Panc1 (cell line): ENCODE results near the gene PPP1R13L.
A peak's percentile ranks its signal among the peaks of the same experiment; 100 is the strongest.

ENCODE experiments used
- POLR2AphosphoS5 ChIP-seq: IDR thresholded peaks from 2 replicates; pipeline ENCODE4 v1.6.1; 2012; ENCODE audit warnings: mild to moderate bottlenecking, low read depth, low read length, moderate library complexity
- SIN3A ChIP-seq: IDR thresholded peaks from 2 replicates; pipeline ENCODE4 v1.6.1; 2012; ENCODE audit warnings: low read depth, mild to moderate bottlenecking, low read length, moderate library complexity, borderline replicate concordance; ENCODE audit not compliant: insufficient read depth
- TF ChIP-seq, protein P1 (sequence below): fragments of 450-650 bp; IDR thresholded peaks from 2 replicates; pipeline ENCODE4 v1.5.1; 2017; ENCODE audit warnings: mild to moderate bottlenecking
- TF ChIP-seq, protein P2 (sequence below), 2 experiments: IDR thresholded peaks; 2 replicates each; pipeline ENCODE4 v1.6.1; 2011 to 2012; ENCODE audit warnings: low read depth in 2 of 2, control low read depth in 1 of 2, low read length in 1 of 2, mild to moderate bottlenecking in 1 of 2, moderate library complexity in 1 of 2; ENCODE audit not compliant: insufficient read depth in 1 of 2

DNA sequence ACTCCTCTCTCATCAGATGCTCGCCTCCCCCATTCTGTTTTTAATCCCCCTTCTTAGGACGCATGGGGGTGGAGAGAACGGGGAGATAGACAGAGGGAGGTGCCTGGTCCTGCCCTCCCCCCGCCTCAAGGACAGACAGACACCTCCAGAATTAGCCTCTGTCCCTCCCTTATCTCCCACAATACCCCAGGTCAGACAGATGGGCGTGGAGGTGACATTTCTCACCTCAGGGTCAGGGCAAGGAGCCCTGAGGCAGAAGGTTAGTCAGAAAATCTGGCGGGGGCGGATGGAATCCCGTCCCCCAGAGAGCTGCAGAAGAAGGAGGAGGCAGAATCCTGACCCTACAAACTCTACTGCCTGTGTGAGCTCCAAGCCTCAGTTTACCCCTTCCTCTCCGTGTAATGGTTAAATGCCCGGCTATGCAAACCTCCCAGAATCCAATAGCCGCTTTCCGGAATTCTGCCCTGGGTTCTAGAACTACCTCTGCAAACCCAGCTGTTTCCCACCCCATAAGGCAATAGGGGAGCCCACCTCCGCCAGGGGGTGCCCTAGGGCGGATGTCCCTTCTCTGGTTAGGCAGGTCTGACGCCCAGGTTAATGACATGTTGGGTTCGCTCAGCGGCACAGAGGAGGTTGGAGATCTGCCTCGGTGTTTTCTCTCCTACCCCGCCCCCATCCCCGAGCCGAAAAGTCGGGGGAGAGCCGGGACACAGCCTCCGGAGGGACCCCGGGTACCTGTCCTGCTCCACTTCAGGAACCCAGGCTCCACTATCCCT lies 900 bp downstream of the PPP1R13L start:
- TF ChIP-seq, protein P1, sequence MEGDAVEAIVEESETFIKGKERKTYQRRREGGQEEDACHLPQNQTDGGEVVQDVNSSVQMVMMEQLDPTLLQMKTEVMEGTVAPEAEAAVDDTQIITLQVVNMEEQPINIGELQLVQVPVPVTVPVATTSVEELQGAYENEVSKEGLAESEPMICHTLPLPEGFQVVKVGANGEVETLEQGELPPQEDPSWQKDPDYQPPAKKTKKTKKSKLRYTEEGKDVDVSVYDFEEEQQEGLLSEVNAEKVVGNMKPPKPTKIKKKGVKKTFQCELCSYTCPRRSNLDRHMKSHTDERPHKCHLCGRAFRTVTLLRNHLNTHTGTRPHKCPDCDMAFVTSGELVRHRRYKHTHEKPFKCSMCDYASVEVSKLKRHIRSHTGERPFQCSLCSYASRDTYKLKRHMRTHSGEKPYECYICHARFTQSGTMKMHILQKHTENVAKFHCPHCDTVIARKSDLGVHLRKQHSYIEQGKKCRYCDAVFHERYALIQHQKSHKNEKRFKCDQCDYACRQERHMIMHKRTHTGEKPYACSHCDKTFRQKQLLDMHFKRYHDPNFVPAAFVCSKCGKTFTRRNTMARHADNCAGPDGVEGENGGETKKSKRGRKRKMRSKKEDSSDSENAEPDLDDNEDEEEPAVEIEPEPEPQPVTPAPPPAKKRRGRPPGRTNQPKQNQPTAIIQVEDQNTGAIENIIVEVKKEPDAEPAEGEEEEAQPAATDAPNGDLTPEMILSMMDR: peak; percentile 82
- TF ChIP-seq, protein P2, sequence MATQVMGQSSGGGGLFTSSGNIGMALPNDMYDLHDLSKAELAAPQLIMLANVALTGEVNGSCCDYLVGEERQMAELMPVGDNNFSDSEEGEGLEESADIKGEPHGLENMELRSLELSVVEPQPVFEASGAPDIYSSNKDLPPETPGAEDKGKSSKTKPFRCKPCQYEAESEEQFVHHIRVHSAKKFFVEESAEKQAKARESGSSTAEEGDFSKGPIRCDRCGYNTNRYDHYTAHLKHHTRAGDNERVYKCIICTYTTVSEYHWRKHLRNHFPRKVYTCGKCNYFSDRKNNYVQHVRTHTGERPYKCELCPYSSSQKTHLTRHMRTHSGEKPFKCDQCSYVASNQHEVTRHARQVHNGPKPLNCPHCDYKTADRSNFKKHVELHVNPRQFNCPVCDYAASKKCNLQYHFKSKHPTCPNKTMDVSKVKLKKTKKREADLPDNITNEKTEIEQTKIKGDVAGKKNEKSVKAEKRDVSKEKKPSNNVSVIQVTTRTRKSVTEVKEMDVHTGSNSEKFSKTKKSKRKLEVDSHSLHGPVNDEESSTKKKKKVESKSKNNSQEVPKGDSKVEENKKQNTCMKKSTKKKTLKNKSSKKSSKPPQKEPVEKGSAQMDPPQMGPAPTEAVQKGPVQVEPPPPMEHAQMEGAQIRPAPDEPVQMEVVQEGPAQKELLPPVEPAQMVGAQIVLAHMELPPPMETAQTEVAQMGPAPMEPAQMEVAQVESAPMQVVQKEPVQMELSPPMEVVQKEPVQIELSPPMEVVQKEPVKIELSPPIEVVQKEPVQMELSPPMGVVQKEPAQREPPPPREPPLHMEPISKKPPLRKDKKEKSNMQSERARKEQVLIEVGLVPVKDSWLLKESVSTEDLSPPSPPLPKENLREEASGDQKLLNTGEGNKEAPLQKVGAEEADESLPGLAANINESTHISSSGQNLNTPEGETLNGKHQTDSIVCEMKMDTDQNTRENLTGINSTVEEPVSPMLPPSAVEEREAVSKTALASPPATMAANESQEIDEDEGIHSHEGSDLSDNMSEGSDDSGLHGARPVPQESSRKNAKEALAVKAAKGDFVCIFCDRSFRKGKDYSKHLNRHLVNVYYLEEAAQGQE (IDR thresholded peaks at IDR 0.05; ENCODE audit: insufficient read depth in 1 of 2, low read depth in 2 of 2, low read length in 1 of 2): no peak
- no peak for TF ChIP-seq SIN3A
- TF ChIP-seq POLR2AphosphoS5: no peak
